Measurements from ENCODE around the gene GRM4.

GRM4 gene

DNA sequence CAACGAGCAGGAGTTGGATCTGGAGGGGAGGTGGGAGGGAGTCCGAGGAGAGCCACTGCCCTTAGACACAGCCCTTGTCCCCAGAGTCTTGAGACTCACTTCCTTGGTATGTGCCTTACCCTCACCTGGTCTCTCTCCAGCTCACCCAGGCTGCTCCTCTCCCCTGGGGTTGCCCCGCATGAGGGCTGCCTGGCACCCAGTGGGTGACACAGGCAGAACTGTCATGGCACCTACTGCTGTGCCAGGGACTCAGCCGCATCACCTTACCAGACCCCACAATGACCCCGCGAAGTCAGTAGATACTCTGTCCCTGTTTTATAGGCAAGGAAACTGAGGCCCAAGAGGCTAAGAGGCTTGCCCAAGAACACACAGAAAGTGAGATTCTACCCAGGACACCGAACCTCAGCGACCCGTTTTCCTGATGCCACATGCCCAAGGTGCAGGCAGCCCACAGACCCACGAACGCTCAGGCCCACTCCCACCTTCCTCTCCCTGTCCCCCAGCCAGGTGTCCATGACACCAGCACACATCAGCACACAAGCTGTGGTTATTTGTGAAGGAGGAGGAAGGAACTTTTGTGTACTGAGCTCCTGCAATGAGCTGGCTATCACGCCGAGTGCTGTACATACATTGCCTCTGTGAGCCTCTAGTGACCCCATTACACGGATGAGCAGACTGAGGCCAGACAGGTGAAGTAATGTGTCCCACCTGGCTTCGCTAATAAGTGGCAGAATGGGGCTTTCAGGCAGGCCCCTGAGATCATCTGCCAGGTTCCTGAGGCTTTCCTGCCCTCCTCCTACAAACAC is 168.1 kb downstream of the GRM4 start:
- DNase-seq (ENCODE audit: low read depth) = no peak

DNA sequence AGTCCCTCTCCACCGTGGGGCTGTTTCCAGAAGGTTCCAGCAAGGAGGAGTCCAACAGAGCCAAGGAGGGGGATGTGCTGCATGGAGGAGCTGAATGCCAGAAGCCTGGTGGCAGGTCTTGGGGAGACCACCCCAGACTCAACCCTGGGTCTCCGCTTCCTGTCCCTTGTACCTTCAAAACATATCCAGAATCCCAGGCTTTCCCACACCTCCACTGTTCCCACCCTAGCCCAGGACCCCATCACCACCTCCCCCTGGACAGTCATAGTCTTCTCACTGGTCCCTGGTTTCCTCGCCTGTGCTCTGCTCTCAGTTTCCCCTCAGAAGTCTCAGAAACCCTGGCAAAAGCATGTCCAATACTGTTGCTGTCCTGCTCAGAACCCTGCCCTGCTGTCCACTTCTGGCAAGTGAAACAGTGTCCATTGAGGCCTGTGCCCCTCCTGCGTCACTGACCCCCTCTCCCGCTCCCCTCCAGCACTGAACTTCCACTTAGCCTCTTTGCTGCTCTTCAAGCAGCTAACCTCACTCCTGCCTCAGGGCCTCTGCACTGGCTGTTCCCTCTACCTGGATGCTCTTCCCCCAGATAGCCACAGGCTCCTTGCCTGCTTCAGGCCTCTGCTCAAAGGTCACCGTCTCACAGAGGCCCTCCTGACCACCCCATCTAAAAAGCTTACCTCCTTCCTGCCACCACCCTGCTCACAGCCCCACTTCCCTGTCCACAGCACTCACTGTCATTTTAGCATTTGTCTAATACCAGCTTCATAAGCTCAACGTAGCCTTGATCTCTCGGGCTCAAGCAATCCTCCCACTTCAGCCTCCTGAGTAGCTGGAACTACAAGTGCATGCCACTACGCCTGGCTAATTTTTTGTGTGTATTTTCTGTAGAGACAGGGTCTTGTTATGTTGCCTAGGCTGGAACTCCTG is 169.2 kb downstream of the GRM4 start:
- DNase-seq (ENCODE audit: low read depth) = no peak

DNA sequence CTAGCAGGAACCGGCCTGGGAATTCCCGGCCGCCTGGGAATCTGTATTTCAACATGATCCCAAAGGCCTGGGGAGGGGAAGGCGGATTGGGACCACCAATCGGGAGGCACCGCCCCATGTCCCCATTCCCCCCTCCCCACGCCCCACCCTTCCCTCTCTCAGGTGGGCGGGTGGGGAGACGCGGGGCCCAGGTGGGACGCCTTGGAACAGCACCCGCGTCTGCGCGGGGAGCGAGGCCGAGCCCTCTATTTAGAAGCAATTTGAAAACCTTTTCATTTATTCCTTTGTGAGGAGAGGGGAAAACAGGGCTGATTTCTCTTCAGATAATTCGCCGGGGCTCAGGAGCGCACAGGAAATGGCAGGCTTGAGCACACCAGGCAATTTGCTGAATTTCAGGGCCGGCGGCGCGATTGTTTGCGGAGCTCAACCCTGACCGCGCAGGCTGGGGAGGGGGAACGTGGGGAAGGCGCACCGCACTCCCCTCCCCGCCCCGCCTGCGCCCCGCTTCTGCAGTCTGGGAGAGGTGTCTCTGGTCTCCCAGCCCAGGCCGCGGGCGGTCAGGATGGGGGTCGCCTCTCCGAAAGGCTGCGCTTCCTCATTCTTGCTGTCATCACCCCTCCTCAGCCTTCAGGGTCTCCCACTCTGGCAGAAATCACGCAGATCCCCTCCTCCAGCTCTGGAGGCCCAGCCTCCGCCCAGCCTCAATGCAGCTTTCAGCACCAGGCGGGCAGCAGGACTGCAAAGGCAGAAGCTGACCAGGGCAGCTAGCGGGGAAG is 170.0 kb downstream of the GRM4 start:
- no peak for DNase-seq (ENCODE audit: low read depth)

DNA sequence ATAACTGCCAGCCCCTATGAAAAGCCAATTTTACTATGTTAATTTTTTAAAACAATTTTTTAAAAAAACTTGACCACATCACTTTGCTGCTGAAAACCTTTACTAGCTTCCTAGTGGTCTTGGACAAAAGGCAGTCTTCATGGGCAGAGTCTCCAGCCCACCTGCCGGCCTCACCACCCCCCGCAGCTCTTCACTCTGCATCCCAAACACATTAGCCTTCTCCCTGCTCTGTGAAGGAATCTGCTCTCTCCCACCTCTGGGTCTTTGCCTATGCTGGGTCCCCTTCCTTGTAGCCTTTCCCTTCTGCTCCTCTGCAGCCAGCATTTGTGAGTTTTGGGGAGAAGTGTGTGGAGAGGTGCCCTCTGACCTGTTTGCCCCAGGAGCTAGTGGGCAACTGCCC is 171.4 kb downstream of the GRM4 start:
- DNase-seq (ENCODE audit: low read depth) = no peak

DNA sequence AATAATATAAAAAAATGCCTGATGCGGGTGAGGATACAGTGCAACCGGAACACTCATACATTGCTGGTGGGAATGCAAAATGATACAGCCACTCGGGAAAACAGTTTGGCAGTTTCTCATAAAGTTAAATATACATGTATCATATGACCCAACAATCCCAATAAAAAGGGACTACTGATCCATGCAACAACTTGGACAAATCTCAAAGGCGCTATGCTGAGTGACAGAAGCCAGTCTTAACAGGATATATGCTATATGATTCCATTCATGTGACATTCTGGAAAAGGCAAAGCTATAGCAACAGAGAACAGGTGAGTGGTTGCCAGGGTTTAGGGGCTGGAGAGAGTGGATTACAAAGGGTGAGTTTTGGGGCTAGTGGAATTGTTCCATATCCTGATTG is 171.9 kb downstream of the GRM4 start:
- DNase-seq (ENCODE audit: low read depth) = no peak

DNA sequence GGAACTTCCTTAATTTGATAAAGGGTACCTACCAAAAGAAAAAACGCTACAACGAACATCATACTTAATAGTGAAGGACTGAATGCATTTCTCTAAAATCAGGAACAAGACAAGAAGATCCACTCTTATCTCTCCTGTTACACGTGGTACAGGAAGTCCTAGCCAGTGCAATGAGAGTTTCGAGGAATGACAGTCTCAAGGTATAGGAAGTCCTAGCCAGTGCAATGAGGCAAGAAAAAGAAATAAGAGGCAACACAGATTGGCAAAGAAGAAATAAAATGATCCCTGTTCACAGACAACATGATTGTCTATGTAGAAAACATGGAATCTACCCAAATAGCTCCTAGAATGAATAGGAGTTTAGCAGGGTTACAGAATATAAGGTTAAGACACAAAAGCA is 174.3 kb downstream of the GRM4 start:
- no peak for DNase-seq (ENCODE audit: low read depth)

Measured in ELR (cell line).